Fibroblast of lung (primary cell): ENCODE data around the gene TP53BP2.

Experiments
- CTCF ChIP-seq, 2 donors: IDR thresholded peaks in 1 of 2; conservative IDR thresholded peaks in 1 of 2; 1 replicate in 1 of 2; 2 replicates in 1 of 2; pipeline ENCODE4 v1.5.1; 2011 to 2012; ENCODE audit warnings: low read length in 2 of 2, control low read depth in 1 of 2, inconsistent platforms in 1 of 2, low read depth in 1 of 2, mild to moderate bottlenecking in 1 of 2
- EZH2 ChIP-seq: IDR thresholded peaks from 2 replicates; pipeline ENCODE4 v1.5.1; 2012; ENCODE audit warnings: low read length, control low read depth, mild to moderate bottlenecking; ENCODE audit errors: missing control alignments

GRCh38 chr1:223848536-223848935 is 2.8 kb upstream of the TP53BP2 start:
- no peak for TF ChIP-seq EZH2
- no peak for TF ChIP-seq CTCF (conservative IDR thresholded peaks at IDR 0.05 in 1 of 2, IDR thresholded peaks at IDR 0.05 in 1 of 2; ENCODE audit: low read depth in 1 of 2, low read length in 2 of 2)
